ENCODE data around the gene ARMC2.
"Not testable (repeated sequence)": the region's sequence is repeated elsewhere in the genome, so short reads cannot be mapped to it uniquely, and the experiment has no call there.

Gene ARMC2

GRCh38 chr6:108832738-108833137 lies 15.5 kb upstream of the ARMC2 start:
- DNase-seq (ENCODE audit: low spot score) = no peak

DNA sequence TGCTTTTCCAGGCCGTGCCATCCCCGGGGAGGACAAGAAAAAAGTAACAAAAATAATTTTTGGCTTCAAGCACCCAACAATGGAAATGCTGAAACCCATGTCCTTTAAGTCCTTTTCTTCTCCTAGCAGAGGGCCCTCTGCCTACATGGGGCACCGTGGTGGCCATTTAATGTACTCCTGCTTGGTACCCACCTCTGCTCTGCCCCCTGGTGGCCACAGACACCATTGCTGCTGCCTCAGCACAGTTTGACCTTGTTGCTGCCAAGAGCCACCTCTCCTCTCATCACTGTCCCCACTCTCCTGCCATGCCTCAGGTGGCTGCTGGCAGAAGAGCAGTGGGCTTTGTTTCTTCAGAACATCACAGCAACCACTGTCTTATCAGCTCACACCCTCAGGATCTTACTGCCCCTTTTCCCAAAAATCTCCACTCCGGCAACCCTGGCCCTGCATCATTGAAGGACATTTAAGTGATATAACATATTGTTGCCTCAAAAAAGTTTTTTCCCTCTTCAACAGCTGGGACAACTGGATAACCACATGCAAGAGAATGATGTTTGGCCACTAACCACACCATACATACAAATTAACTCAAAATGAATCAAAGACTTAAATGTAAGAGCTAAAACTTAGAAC lies 12.9 kb upstream of the ARMC2 start:
- DNase-seq (ENCODE audit: low spot score) = peak; percentile 76

- DNase-seq (ENCODE audit: low spot score) = no peak
Measured at GRCh38 chr6:108836061-108836460, 12.2 kb upstream of the ARMC2 start.

- DNase-seq (ENCODE audit: low spot score) = no peak
Measured at GRCh38 chr6:108837236-108837971, 10.8 kb upstream of the ARMC2 start.

DNA sequence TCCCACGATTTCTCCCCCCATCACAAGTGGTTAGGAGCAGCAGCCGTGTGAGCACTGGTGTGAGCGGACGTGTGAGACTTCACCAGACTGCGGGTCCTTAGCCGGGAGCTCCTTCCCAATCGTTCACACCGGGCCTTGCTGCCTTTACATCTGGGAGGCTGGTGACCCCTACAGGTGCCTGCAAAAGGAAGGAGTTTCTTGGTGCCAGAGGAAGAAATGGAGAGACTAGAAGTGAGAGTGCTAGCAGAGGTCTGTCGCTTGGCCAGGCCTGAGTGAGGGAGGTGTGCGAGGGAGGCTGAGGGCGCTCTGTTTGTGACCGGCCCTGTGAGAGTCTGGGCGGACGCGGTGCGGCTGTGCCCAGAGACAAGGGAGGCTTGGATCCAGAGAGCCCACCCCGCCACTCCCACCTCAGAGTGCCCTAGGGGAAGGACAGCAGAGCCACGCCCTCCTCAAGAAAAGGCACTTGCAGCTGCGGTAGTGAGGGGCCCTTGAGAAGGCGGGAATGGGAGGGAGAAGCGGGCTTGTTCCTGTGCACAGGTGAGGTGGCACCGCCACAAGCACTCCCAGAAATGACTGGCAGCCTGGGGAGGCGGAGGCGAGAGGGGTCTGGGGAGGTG lies 10.0 kb upstream of the ARMC2 start:
- no peak for DNase-seq (ENCODE audit: low spot score)

- DNase-seq (ENCODE audit: low spot score) = no peak
Measured at GRCh38 chr6:108839083-108839642, 9.1 kb upstream of the ARMC2 start.

GRCh38 chr6:108840919-108841318 lies 7.3 kb upstream of the ARMC2 start:
- no peak for DNase-seq (ENCODE audit: low spot score)

- no peak for DNase-seq (ENCODE audit: low spot score)
Measured at GRCh38 chr6:108841377-108841855, 6.8 kb upstream of the ARMC2 start.

- no peak for DNase-seq (ENCODE audit: low spot score)
Measured at GRCh38 chr6:108844135-108844534, 4.1 kb upstream of the ARMC2 start.

DNA sequence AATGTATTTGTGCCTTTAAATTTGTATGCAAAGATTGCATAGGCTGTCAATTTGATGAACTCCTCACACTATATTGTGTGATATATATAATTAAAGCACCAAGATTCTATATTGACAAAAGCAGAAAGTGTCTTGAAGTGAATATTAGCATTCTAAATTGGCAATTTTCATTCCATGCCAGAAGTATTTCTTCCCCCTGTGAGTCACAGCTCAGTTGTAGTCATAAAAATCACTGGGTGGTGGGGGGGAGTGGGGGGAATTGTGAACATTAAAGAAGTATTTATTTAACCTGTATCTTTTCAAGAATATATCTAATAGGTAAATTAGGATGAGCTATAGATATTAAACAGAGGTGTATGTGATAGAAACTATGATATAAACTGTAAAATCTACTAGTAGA lies 3.1 kb upstream of the ARMC2 start:
- no peak for DNase-seq (ENCODE audit: low spot score)

DNA sequence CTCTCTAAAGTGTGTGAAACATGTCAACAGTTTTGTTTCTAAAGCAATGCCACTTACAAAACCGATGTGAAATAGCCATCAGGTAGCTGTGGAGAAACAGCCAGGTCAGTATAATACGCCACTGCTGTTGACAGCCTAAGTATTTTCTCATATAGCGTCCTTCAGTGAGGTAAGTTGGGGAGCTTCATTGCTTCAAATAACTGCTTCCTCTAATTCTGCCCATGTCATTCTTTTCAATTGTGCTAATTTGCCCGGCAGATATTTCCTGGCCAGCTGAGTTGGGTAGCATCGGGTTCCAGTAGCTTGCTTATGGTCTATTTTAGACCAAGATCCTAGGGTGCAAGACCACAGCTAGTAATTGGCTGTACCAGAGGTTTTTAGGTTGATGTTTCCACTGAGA lies 2.1 kb upstream of the ARMC2 start:
- DNase-seq (ENCODE audit: low spot score) = no peak

GRCh38 chr6:108846628-108847027 lies 1.6 kb upstream of the ARMC2 start:
- no peak for DNase-seq (ENCODE audit: low spot score)

GRCh38 chr6:108847738-108848115 lies 495 bp upstream of the ARMC2 start:
- no peak for DNase-seq (ENCODE audit: low spot score)

DNA sequence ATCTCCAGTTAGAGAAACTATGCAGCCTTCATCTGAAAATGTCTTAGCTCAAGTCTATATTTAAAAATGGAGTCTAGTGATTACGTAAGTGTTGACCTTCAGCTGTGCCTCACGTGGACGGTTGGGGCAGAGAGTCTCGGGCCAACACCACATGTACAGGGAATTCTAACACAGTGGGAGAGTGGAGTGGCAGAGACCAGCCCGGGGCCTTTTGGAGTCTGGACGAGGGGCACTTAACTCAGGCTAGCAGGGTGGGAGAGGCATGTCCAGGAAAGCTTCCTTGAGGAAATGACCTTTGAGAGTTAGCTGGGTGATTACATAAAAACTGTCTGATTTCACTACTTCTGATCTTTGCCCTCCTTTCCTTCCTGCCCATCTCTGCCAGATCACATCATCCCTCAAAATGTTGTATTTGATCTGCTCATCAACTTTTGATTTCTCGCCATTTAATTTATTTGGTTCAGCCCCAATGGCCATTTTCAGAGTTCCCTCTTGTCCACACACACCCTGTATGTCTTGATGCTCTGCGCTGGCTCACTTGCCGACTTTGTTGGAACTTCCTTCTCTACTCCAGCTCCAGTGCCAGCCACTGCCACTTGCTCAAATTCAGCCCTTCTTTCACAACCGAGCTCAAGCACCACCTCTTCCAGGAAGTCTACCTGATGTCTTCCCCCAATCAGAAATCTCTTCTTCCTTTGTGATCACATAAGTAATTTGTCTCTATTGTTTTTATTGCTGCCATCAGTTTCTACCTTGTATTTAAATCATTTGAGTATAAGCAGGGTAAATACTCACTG lies 2.6 kb downstream of the ARMC2 start:
- no peak for DNase-seq (ENCODE audit: low spot score)

DNA sequence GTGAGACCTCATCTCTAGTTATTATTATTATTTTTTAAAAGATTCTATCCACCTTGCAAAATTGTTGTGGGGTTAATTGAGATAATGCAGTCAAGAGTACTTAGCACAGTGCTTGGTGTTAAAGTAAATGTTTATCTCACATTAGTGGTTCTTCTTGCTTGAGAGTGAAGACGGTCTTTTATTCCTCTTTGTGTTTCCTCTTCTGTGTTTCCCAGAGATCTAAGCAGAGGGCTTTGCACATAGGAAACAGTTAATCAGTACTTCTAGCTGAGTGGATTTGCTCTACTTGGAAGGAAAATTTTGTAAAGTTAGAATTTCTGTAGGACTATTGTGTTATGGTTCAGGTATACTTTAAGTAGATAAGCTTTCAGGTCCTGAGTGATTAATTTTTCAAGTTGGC lies 3.5 kb downstream of the ARMC2 start:
- no peak for DNase-seq (ENCODE audit: low spot score)

GRCh38 chr6:108853077-108853476 lies 4.9 kb downstream of the ARMC2 start:
- no peak for DNase-seq (ENCODE audit: low spot score)

DNA sequence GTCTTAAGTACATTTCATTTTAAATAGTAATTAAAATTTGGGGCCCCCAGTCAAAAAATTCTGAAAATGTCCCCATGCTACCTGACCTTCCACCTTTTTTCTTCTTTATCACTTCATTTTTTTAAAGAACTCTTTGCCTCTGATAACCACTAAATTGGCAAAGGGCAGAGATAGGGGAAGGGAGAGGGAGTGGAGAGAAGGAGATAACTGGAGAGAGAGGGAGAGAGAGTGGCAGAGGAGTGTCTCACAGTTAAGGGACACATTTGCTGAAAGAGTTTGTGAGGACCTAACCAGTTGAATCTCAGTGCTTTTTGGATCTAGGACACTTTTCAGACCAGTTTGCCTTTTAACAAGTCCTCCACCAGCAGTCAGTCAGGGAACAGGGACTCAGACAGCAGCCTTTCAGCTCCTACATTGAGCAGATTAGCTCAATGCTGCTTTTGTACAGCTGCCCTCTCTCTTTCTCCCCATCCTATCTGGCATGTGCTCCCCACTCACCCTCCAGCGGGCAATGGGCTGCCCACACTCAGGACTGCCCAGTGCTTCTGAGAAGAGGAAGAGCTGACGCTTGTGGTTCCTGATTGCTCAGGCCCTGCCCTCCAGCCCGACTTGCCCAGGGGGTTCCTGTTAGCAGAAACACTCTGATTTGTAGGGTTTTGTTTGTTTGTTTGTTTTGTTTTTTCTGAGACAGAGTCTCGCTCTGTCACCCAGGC lies 14.4 kb downstream of the ARMC2 start:
- DNase-seq (ENCODE audit: low spot score) = no peak

GRCh38 chr6:108865751-108866286 lies 17.6 kb downstream of the ARMC2 start:
- DNase-seq (ENCODE audit: low spot score) = not testable (repeated sequence)

DNA sequence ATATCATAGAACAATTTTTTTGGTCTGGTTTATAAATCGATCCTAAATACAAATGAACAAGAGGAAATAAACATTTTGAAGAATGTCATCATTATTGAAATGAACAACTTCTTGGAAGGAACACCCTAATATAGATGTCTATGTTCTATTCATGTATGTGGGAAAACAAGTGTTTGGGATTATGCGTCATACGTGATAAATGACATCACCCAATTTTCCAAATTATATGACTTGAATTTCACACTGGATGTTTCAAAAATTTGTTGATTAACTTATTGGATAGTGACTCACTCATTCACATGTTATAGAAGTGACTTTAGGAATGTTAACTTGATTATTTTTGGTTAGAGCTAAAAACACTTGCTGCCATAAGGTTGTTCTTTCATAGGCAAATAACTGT lies 18.6 kb downstream of the ARMC2 start:
- DNase-seq (ENCODE audit: low spot score) = no peak

DNA sequence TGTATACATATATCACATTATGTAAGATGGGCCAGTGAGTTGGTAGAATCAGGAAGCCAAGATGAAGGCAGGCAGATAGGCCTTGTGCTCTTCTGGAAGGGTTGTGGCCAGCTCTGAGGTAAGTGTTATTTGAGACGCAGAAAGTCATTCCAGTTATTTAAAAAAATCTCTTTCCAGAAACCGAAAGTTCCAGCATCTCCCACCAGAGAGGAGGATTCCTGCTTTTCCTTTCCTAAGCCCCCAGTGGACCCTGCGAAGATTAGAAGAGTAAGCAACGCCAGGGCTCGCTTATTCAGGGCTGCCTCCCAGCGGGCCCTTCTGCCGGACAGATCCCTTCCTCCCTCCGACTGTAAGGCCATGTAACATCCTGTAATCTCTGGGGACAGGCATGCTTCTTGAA lies 20.4 kb downstream of the ARMC2 start:
- no peak for DNase-seq (ENCODE audit: low spot score)

- DNase-seq (ENCODE audit: low spot score) = no peak
Measured at GRCh38 chr6:108869876-108870275, 21.7 kb downstream of the ARMC2 start.

Data from germinal center (tissue), 1 donor.